ENCODE measurements around the gene FADS1.

FADS1 gene

DNA sequence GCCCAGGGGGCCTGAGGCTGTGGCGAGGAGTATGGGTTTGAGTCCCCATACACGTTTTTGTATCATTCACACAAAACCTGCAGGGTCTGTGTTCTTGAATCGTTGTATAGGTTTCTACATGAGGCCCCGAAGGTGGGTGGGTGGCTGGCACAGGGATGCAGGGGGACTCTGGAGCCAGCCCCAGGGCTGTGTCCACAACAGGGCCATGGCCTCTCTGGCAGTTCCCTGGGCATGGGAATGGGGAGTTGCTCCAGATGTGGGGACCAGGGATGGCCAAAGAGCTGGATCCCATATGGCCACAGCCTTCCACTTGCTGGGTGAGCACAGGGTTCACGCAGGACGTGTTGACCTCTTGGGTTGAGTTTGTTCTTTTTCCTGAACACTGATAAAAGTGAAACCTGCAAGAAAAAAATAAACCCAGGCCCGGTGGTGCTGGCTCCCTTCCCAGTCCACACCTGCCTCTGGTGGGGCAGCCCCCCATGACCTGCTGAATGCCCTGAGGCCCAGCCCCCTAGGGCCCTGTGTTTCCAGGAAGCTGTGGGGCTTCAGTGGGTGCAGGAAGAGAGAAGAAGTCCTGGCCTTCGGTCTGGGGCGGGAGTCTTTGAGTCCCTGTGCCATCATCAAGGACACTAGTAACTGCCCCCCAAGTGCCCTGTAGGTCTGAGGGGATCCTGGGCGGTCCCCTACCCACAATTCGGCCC lies 48.3 kb downstream of the FADS1 start:
- DNase-seq (ENCODE audit: low read depth): no peak
- TF ChIP-seq, protein P1, sequence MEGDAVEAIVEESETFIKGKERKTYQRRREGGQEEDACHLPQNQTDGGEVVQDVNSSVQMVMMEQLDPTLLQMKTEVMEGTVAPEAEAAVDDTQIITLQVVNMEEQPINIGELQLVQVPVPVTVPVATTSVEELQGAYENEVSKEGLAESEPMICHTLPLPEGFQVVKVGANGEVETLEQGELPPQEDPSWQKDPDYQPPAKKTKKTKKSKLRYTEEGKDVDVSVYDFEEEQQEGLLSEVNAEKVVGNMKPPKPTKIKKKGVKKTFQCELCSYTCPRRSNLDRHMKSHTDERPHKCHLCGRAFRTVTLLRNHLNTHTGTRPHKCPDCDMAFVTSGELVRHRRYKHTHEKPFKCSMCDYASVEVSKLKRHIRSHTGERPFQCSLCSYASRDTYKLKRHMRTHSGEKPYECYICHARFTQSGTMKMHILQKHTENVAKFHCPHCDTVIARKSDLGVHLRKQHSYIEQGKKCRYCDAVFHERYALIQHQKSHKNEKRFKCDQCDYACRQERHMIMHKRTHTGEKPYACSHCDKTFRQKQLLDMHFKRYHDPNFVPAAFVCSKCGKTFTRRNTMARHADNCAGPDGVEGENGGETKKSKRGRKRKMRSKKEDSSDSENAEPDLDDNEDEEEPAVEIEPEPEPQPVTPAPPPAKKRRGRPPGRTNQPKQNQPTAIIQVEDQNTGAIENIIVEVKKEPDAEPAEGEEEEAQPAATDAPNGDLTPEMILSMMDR (IDR thresholded peaks at IDR 0.05; ENCODE audit: low read depth, low read length, missing control alignments): no peak
- in situ Hi-C loops (cut with HindIII; ENCODE audit: low sequenced_read_pairs): no loop called here
- no peak overlapping the region for H3K4me3 ChIP-seq (ENCODE audit: low read depth, low read length)

DNA sequence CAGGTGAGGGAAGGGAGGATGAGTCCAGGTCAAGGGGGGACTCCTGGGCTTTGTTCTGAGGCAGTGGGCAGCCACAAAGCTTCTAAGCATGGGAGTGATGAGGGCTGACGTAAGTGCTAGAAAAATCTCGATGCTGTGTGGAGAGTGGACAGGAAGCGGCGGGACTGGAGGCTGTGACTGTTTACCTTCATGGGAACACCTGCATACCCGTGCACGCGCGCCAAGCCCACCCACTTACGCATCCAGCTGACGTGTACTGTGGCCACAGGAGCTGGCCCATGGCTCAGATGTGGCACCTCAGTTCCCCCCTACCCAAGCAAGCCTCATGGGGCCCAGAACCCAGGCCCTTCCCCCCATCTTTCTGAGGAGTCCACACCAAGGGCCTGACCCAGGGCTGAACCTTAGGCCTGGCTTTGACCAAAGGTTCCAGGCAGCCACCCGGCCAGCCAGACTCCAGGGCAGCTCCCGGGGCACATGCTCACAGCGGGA lies 50.4 kb downstream of the FADS1 start:
- TF ChIP-seq, protein P1 (IDR thresholded peaks at IDR 0.05; ENCODE audit: low read depth, low read length, missing control alignments): no peak
- H3K4me3 ChIP-seq (ENCODE audit: low read depth, low read length): no peak overlapping the region
- in situ Hi-C loops (cut with HindIII; ENCODE audit: low sequenced_read_pairs): no loop called here
- DNase-seq (ENCODE audit: low read depth): no peak

DNA sequence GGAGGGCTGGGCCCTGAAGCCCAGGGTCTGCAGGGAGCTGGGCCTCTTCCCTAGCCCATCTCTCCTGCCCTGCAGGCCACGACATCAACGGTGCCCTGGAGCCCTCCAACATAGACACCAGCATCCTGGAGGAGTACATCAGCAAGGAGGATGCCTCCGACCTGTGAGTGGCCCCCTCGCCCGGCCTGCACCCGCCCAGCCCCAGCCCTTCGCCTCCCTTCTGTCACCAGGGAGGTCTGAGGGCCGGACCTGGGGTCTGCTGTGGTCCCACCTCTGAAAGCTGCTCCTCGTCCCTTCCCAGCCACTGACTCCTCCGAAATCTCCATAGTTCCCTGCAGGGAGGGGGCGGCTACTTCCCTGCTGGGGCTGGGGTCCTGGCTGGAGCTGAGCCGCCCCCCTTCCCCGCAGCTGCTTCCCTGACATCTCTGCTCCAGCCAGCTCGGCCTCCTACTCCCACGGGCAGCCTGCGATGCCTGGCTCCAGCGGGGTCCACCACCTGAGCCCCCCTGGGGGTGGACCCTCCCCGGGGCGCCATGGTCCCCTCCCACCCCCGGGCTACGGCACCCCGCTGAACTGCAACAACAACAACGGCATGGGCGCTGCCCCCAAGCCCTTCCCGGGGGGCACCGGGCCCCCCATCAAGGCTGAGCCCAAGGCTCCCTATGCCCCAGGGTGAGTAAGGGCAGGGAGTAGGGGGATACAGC lies 51.1 kb downstream of the FADS1 start:
- H3K4me3 ChIP-seq (ENCODE audit: low read depth, low read length): no peak overlapping the region
- TF ChIP-seq, protein P1 (IDR thresholded peaks at IDR 0.05; ENCODE audit: low read depth, low read length, missing control alignments): no peak
- DNase-seq (ENCODE audit: low read depth): no peak
- in situ Hi-C loops (cut with HindIII; ENCODE audit: low sequenced_read_pairs): no loop called here

DNA sequence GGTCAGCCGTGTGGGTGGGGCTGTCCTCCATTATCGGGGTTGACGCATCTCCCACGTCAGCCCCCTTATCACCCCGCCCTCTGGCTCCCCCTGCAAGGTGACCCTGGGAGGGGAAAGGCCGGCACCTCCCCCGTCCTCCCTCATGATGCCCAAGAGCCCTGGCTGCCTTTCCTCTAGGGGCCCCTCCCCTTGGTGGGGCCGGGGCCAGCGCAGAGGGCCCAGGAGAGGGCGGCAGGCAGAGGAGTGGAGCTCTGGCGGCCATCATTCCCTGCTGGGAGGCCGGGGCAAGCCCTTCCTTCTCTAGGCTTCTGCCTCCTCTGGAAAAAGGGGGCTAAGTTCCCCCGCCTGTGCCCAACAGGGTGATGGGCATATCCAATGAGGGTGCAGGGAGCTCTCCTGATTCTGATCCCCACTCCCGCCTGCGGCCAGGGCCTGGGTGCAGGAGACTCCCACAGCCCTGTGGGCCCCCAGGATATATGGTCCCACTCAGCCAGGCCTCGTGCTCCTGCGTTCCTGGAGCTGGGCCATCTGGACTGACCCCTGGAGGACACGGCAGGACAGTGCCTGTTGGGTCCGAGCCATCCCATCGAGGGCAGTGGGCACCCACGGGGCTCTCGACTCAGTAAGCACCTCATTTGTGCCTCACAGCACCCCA lies 52.1 kb downstream of the FADS1 start:
- no peak overlapping the region for H3K4me3 ChIP-seq (ENCODE audit: low read depth, low read length)
- no peak for DNase-seq (ENCODE audit: low read depth)
- TF ChIP-seq, protein P1 (IDR thresholded peaks at IDR 0.05; ENCODE audit: low read depth, low read length, missing control alignments): peak; percentile 6
- in situ Hi-C loops (cut with HindIII; ENCODE audit: low sequenced_read_pairs): no loop called here

DNA sequence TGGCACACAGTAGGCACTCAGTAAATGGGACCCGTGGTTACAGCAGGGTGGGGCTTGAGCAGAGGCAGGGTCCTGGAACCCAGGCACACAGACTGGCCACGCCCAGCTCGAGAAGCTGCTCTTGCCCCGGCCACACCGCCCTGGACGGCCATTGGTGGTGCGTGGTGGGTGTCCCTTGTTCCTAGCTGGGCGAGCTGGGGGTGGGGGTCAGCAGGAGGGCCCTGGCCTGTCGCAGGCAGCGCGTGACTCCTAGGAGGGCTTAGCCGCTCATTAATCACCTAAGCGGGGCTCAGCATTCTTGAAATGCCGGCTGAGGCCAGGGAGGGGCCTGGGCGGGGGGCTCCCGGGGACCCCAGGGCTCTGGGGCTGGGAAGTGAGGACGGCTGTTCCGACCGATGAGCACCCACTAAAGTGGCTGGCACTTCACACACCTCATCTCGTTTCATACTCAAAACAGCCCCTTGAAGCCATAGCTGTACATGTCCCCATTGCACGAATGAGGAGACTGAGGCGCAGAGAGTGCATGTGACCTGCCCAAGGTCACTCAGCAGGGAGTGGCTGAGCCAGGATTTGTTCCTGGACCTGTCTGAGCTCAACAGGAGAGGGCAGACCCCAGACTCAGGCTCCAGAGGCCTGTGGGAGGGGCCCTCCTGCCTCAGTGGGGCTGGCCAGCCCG lies 52.7 kb downstream of the FADS1 start:
- in situ Hi-C loops (cut with HindIII; ENCODE audit: low sequenced_read_pairs): no loop called here

More for the DNA sequence above, 52.7 kb downstream of the FADS1 start:
- no peak overlapping the region for H3K4me3 ChIP-seq (ENCODE audit: low read depth, low read length)
- TF ChIP-seq, protein P1 (IDR thresholded peaks at IDR 0.05; ENCODE audit: low read depth, low read length, missing control alignments): no peak
- no peak for DNase-seq (ENCODE audit: low read depth)
